SK-N-SH treated with all-trans-retinoic acid at 6 μM for 48 hours (cell line): ENCODE data around the gene HS3ST2.

Source experiments
- ATAC-seq: fragments of 200-7000 bp; cut with Tn5 transposase; 3 replicates; pipeline ENCODE4 v1.9.1; 2020; ENCODE audit warnings: mild to moderate bottlenecking, moderate library complexity
- ARNTL ChIP-seq: fragments of 450-650 bp; formaldehyde crosslinking; IDR thresholded peaks from 2 replicates; pipeline ENCODE4 v1.5.0; 2020; ENCODE audit warnings: low read depth, mild to moderate bottlenecking, moderate library complexity, borderline replicate concordance
- BACH2 ChIP-seq: fragments of 250-450 bp; sonication (Bioruptor Pico); IDR thresholded peaks from 2 replicates; pipeline ENCODE4 v1.9.0; 2021; ENCODE audit warnings: mild to moderate bottlenecking, borderline replicate concordance
- CREB5 ChIP-seq: fragments of 250-450 bp; sonication (Bioruptor Pico); IDR thresholded peaks from 2 replicates; pipeline ENCODE4 v1.5.1; 2020; ENCODE audit warnings: low read depth, mild to moderate bottlenecking, moderate library complexity
- CSDC2 ChIP-seq: fragments of 250-450 bp; sonication (Bioruptor Pico); IDR thresholded peaks from 2 replicates; pipeline ENCODE4 v1.5.0; 2020; ENCODE audit warnings: mild to moderate bottlenecking, moderate library complexity
- CSRNP3 ChIP-seq: fragments of 250-450 bp; sonication (Bioruptor Pico); IDR thresholded peaks from 2 replicates; pipeline ENCODE4 v1.5.1; 2021; ENCODE audit warnings: mild to moderate bottlenecking, moderate library complexity
- ESRRG ChIP-seq: fragments of 250-450 bp; sonication (Bioruptor Pico); IDR thresholded peaks from 2 replicates; pipeline ENCODE4 v1.6.1; 2021; ENCODE audit warnings: mild to moderate bottlenecking
- GLIS3 ChIP-seq: fragments of 250-450 bp; sonication (Bioruptor Pico); IDR thresholded peaks from 2 replicates; pipeline ENCODE4 v1.5.0; 2020; ENCODE audit warnings: mild to moderate bottlenecking, moderate library complexity
- ISL1 ChIP-seq: fragments of 250-450 bp; sonication (Bioruptor Pico); IDR thresholded peaks from 2 replicates; pipeline ENCODE4 v2.1.2; 2022; ENCODE audit warnings: mild to moderate bottlenecking, moderate library complexity
- PATZ1 ChIP-seq: fragments of 250-450 bp; sonication (Bioruptor Pico); IDR thresholded peaks from 2 replicates; pipeline ENCODE4 v1.8.0; 2020; ENCODE audit warnings: mild to moderate bottlenecking, moderate library complexity, borderline replicate concordance
- POU6F1 ChIP-seq: fragments of 250-450 bp; sonication (Bioruptor Pico); IDR thresholded peaks from 2 replicates; pipeline ENCODE4 v1.8.0; 2021; ENCODE audit warnings: low read depth, mild to moderate bottlenecking, moderate library complexity, borderline replicate concordance
- PPARA ChIP-seq: fragments of 250-450 bp; sonication (Bioruptor Pico); IDR thresholded peaks from 2 replicates; pipeline ENCODE4 v1.5.0; 2020; ENCODE audit warnings: mild to moderate bottlenecking, borderline replicate concordance
- RARB ChIP-seq: fragments of 250-450 bp; sonication (Bioruptor Pico); IDR thresholded peaks from 2 replicates; pipeline ENCODE4 v1.8.0; 2021; ENCODE audit warnings: mild to moderate bottlenecking, moderate library complexity
- SNAI2 ChIP-seq: fragments of 250-450 bp; sonication (Bioruptor Pico); IDR thresholded peaks from 2 replicates; pipeline ENCODE4 v1.5.0; 2020; ENCODE audit warnings: mild to moderate bottlenecking, moderate library complexity
- TCF4 ChIP-seq: fragments of 250-450 bp; sonication (Bioruptor Pico); IDR thresholded peaks from 2 replicates; pipeline ENCODE4 v1.8.0; 2021; ENCODE audit warnings: mild to moderate bottlenecking, moderate library complexity, borderline replicate concordance
- TOX ChIP-seq: fragments of 250-450 bp; sonication (Bioruptor Pico); IDR thresholded peaks from 2 replicates; pipeline ENCODE4 v1.8.0; 2021; ENCODE audit warnings: mild to moderate bottlenecking, moderate library complexity, borderline replicate concordance
- TSHZ2 ChIP-seq: fragments of 250-450 bp; sonication (Bioruptor Pico); IDR thresholded peaks from 2 replicates; pipeline ENCODE4 v1.5.0; 2020; ENCODE audit warnings: mild to moderate bottlenecking, moderate library complexity
- ZC3H10 ChIP-seq: fragments of 250-450 bp; sonication (Bioruptor Pico); IDR thresholded peaks from 2 replicates; pipeline ENCODE4 v1.5.1; 2021; ENCODE audit warnings: mild to moderate bottlenecking, moderate library complexity
- ZFP3 ChIP-seq: fragments of 250-450 bp; sonication (Bioruptor Pico); IDR thresholded peaks from 2 replicates; pipeline ENCODE4 v1.5.0; 2020; ENCODE audit warnings: mild to moderate bottlenecking, moderate library complexity
- ZFP30 ChIP-seq: fragments of 450-650 bp; formaldehyde crosslinking; IDR thresholded peaks from 2 replicates; pipeline ENCODE4 v1.5.0; 2022; ENCODE audit warnings: mild to moderate bottlenecking, moderate library complexity
- ZNF565 ChIP-seq: fragments of 450-650 bp; formaldehyde crosslinking; conservative IDR thresholded peaks from 2 replicates; pipeline ENCODE4 v1.5.0; 2020; ENCODE audit warnings: low read depth, mild to moderate bottlenecking, moderate library complexity
- ZNF70 ChIP-seq: fragments of 450-650 bp; formaldehyde crosslinking; IDR thresholded peaks from 2 replicates; pipeline ENCODE4 v1.5.0; 2020; ENCODE audit warnings: mild to moderate bottlenecking, moderate library complexity
- ZNF8 ChIP-seq: fragments of 450-650 bp; formaldehyde crosslinking; IDR thresholded peaks from 2 replicates; pipeline ENCODE4 v1.5.0; 2020; ENCODE audit warnings: mild to moderate bottlenecking, moderate library complexity

Gene HS3ST2

GRCh38 chr16:22879466-22879865 lies 65.5 kb downstream of the HS3ST2 start:
- ATAC-seq: no peak
- TF ChIP-seq ZFP30 (CRISPR knock-in tag) (no peak), ZC3H10 (CRISPR knock-in tag) (no peak), CREB5 (CRISPR knock-in tag) (no peak), RARB (CRISPR knock-in tag) (no peak), ISL1 (CRISPR knock-in tag) (no peak), PATZ1 (CRISPR knock-in tag) (no peak), CSDC2 (CRISPR knock-in tag) (no peak), TOX (no peak), ZFP3 (CRISPR knock-in tag) (no peak), TSHZ2 (CRISPR knock-in tag) (no peak), PPARA (CRISPR knock-in tag) (no peak), SNAI2 (CRISPR knock-in tag) (no peak), BACH2 (CRISPR knock-in tag) (no peak), ZNF70 (CRISPR knock-in tag) (no peak), TCF4 (CRISPR knock-in tag) (no peak), POU6F1 (CRISPR knock-in tag) (no peak), GLIS3 (CRISPR knock-in tag) (no peak)
- TF ChIP-seq, all 23 proteins: peak for 0

- no peak for ATAC-seq
- TF ChIP-seq ISL1 (CRISPR knock-in tag): no peak
- TF ChIP-seq TCF4 (CRISPR knock-in tag): no peak
- no peak for TF ChIP-seq ZNF8 (CRISPR knock-in tag)
- no peak for TF ChIP-seq CSDC2 (CRISPR knock-in tag)
- no peak for TF ChIP-seq BACH2 (CRISPR knock-in tag)
- no peak for TF ChIP-seq CSRNP3 (CRISPR knock-in tag)
- TF ChIP-seq, all 23 proteins: peak for 0
Measured at GRCh38 chr16:22882981-22883380, 69.0 kb downstream of the HS3ST2 start.

GRCh38 chr16:22885951-22886350 lies 72.0 kb downstream of the HS3ST2 start:
- no peak for TF ChIP-seq ZNF565 (CRISPR knock-in tag)
- ATAC-seq: no peak

GRCh38 chr16:22886927-22887326 lies 73.0 kb downstream of the HS3ST2 start:
- no peak for TF ChIP-seq ARNTL (CRISPR knock-in tag)
- no peak for TF ChIP-seq ZNF8 (CRISPR knock-in tag)
- TF ChIP-seq TSHZ2 (CRISPR knock-in tag): no peak
- no peak for TF ChIP-seq ESRRG (CRISPR knock-in tag)
- TF ChIP-seq CSRNP3 (CRISPR knock-in tag): no peak
- no peak for TF ChIP-seq ZFP30 (CRISPR knock-in tag)
- no peak for TF ChIP-seq BACH2 (CRISPR knock-in tag)
- TF ChIP-seq, all 23 proteins: peak for 0
- ATAC-seq: no peak
